ENCODE measurements around the gene GBE1.

- no peak for TF ChIP-seq POLR2AphosphoS5 (IDR thresholded peaks at IDR 0.05; ENCODE audit: low read depth, low read length)
- TF ChIP-seq POLR2A (IDR thresholded peaks at IDR 0.05; ENCODE audit: low read depth, low read length) = no peak
- no peak for TF ChIP-seq TAF1 (IDR thresholded peaks at IDR 0.05; ENCODE audit: low read depth, low read length)
- no peak for TF ChIP-seq SPI1 (IDR thresholded peaks at IDR 0.05; ENCODE audit: low read depth, low read length)
- no peak for TF ChIP-seq PAX5 (IDR thresholded peaks at IDR 0.05; ENCODE audit: insufficient read depth, low read length, severe bottlenecking)
- no peak for TF ChIP-seq POU2F2 (IDR thresholded peaks at IDR 0.05; ENCODE audit: low read depth, low read length)
Measured at GRCh38 chr3:81663114-81663513, 98.3 kb downstream of the GBE1 start.

All from GM12891 (cell line).